ENCODE results near the gene G0S2. TPM values are rescaled to one million over a fixed set of nuclear protein-coding genes. Genes with fewer than 3 reads are reported as not detected.

Gene G0S2
- total RNA-seq, 1 experiment from 2014 or later = 620 TPM

DNA sequence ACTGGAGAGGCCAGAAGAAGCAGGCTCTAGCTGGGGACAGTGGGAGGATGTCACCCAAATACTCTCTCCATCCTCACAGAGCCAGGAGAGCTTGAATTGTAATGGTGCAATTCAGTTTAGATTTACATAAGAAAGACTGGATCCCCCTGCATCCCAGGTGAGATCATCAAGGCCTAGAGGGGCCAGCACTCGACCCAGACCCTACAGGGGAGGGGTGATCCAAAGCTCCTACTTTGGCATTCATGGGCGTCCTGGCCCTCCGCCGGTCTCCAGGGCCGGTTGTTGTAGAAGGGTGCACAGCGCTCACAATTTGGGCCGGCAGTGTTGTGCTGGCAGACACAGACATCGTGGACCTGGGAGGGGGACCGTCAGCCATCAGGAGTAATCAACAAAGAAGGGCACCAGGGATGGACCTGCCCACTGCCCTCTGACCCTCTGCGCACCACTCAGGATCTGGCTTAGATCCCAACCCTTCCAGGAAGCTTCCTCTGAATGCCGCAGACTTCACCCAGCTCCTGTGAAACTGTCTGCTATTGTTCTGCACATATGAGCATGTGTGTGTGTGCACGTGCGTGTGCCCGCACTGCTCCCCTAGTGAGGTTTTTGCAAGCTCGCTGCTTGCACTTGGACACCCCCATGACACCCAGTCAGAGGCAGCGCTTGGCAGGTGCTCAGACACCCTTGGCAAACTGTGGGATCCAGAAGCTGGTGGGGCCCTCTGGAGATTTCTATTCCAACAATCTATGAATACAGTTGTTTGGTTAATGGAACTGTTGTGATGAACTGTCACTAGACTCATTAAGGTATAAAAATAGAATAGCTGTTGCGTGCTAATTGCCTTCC lies 44.6 kb upstream of the G0S2 start:
- no peaks in the 10 kb centered on the region for H3K9me3 ChIP-seq (ENCODE audit: low read length)
- DNase-seq = no peak
- H3K9ac ChIP-seq (ENCODE audit: low read length) = no peak overlapping the region
- H3K4me3 ChIP-seq (ENCODE audit: low read length) = no peak overlapping the region
- no peak overlapping the region for H3K4me2 ChIP-seq (ENCODE audit: low read length)
- peaks cover 21% of the 10 kb centered on the region for H3F3A ChIP-seq (ENCODE audit: low read length, unreplicated experiment)
- H3K27me3 ChIP-seq (ENCODE audit: low read length) = no peaks in the 10 kb centered on the region
- TF ChIP-seq, protein P1, sequence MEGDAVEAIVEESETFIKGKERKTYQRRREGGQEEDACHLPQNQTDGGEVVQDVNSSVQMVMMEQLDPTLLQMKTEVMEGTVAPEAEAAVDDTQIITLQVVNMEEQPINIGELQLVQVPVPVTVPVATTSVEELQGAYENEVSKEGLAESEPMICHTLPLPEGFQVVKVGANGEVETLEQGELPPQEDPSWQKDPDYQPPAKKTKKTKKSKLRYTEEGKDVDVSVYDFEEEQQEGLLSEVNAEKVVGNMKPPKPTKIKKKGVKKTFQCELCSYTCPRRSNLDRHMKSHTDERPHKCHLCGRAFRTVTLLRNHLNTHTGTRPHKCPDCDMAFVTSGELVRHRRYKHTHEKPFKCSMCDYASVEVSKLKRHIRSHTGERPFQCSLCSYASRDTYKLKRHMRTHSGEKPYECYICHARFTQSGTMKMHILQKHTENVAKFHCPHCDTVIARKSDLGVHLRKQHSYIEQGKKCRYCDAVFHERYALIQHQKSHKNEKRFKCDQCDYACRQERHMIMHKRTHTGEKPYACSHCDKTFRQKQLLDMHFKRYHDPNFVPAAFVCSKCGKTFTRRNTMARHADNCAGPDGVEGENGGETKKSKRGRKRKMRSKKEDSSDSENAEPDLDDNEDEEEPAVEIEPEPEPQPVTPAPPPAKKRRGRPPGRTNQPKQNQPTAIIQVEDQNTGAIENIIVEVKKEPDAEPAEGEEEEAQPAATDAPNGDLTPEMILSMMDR (conservative IDR thresholded peaks at IDR 0.05; ENCODE audit: low read depth, low read length) = no peak
- TF ChIP-seq EZH2phosphoT487 (IDR thresholded peaks at IDR 0.05; ENCODE audit: borderline replicate concordance, low read length) = no peak
- TF ChIP-seq EZH2 (IDR thresholded peaks at IDR 0.05; ENCODE audit: low read length, unreplicated experiment) = no peak
- no peak overlapping the region for H2AFZ ChIP-seq (ENCODE audit: low read length)
- intact Hi-C loops (cut with micrococcal nuclease) = no loop called here
- H3K9me2 ChIP-seq (replicated peaks; ENCODE audit: low read length) = no peaks in the 10 kb centered on the region
- POLR2A ChIA-PET (ENCODE audit: unreplicated experiment) = interaction anchor here (0.6 kb wide), 1 partner anchor 19 kb away, joined by 6 read pairs; no protein-coding TSS in a partner anchor
- no peak overlapping the region for H3K27ac ChIP-seq (ENCODE audit: low read length)
- ATAC-seq = no peak
- BruUV-seq (replicated peaks) = no TSS peak
- H4K20me1 ChIP-seq (ENCODE audit: low read length) = 0 out of 2 replicates have a peak, but pooled peaks cover 35% of the 10 kb centered on the region
- peaks cover 98% of the 10 kb centered on the region for H3K36me3 ChIP-seq (ENCODE audit: low read depth, low read length)
- CTCF ChIA-PET = interaction anchor here (1.0 kb wide), 1 partner anchor 54 kb away, joined by 3 read pairs; no protein-coding TSS in a partner anchor
- H3K4me1 ChIP-seq (ENCODE audit: insufficient read depth, low read length) = no peaks in the 10 kb centered on the region; the same call in 1 of the 2 replicates
- H3K79me2 ChIP-seq (ENCODE audit: low read length) = no peaks in the 10 kb centered on the region; the same call in 1 of the 2 replicates

DNA sequence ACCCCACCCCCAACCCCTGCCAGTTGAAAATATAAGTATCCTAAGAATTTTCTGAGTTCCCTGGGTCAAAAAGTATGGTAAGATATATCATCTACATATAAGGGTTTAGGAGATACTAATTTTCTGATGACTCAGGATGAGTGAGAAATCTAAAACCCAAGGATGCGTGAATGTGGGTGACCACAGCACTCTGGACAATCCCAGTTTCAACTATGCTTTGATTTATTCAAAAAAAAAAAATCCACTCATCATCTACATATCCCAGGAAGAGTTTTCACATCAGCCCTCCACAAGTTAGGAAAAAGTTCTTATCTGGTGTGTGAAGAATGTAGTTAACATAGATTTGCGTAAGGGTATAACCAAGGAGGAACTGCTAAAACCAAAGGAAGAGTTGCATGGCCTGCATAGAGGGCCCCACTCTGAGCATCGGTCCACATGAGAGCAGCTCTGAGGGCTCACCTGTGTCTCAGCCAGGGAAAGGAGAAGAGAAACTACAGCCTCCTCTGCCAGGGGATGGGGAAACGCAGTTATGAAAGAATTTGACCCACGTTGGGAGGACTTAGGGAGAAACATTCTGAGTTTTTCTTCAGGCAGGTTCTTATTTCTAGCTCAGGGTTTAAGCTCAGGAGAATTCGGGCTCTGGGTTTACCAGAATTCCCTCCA lies 41.7 kb upstream of the G0S2 start:
- TF ChIP-seq, protein P1 (conservative IDR thresholded peaks at IDR 0.05; ENCODE audit: low read depth, low read length) = no peak
- TF ChIP-seq EZH2phosphoT487 (IDR thresholded peaks at IDR 0.05; ENCODE audit: borderline replicate concordance, low read length) = no peak
- TF ChIP-seq EZH2 (IDR thresholded peaks at IDR 0.05; ENCODE audit: low read length, unreplicated experiment) = no peak
- no peaks in the 10 kb centered on the region for H3K27me3 ChIP-seq (ENCODE audit: low read length)
- H3K4me2 ChIP-seq (ENCODE audit: low read length) = no peak overlapping the region
- H3F3A ChIP-seq (ENCODE audit: low read length, unreplicated experiment) = peaks cover 33% of the 10 kb centered on the region
- H3K9me3 ChIP-seq (ENCODE audit: low read length) = no peaks in the 10 kb centered on the region
- BruUV-seq (replicated peaks) = no TSS peak
- H3K4me3 ChIP-seq (ENCODE audit: low read length) = no peak overlapping the region
- no peaks in the 10 kb centered on the region for H3K9me2 ChIP-seq (replicated peaks; ENCODE audit: low read length)
- H3K79me2 ChIP-seq (ENCODE audit: low read length) = peaks cover 7% of the 10 kb centered on the region
- H3K27ac ChIP-seq (ENCODE audit: low read length) = peak overlapping the region; percentile 14; the same call in 1 of the 2 replicates
- H3K9ac ChIP-seq (ENCODE audit: low read length) = no peak overlapping the region
- ATAC-seq (no peak), DNase-seq (peak; percentile 40)
- no peak overlapping the region for H2AFZ ChIP-seq (ENCODE audit: low read length)
- peaks cover 41% of the 10 kb centered on the region for H4K20me1 ChIP-seq (ENCODE audit: low read length)
- ChIA-PET CTCF (no interaction called here), POLR2A (ENCODE audit: unreplicated experiment) (no interaction called here)
- no peaks in the 10 kb centered on the region; the same call in 1 of the 2 replicates for H3K4me1 ChIP-seq (ENCODE audit: insufficient read depth, low read length)
- intact Hi-C loops (cut with micrococcal nuclease) = no loop called here
- peaks cover 99% of the 10 kb centered on the region for H3K36me3 ChIP-seq (ENCODE audit: low read depth, low read length)

Measured in PC-3 (cell line).